A673 (cell line): ENCODE results near the gene ADPRH. TPM values are rescaled to one million over a fixed set of nuclear protein-coding genes. Genes with fewer than 3 reads are reported as not detected.

ENCODE experiments used
- BruUV-seq: library from RNA; stranded (reverse); fragments of 400-500 nt; replicated peaks from 2 replicates; lab custom pipeline; 2021; lab: Mats Ljungman, UMichigan
- CTCF ChIA-PET: fragments of 300-600 bp; sonication (Branson Sonifier 250); formaldehyde crosslinking; loops from one replicate; lab custom pipeline; 2022; ENCODE audit warnings: antibody characterized with exemption; lab: Charles Lee
- POLR2A ChIA-PET: fragments of 300-600 bp; sonication (Branson Sonifier 250); formaldehyde crosslinking; loops from one replicate; lab custom pipeline; 2022; ENCODE audit warnings: antibody characterized with exemption; ENCODE audit not compliant: low non-redundant PET; lab: Charles Lee
- DNase-seq: peaks from one replicate; pipeline ENCODE4 v3.0.0-alpha.2; 2015; ENCODE audit warnings: low spot score
- H3K27ac ChIP-seq: fragments of 200-600 bp; sonication (generic); 2 replicates; pipeline ENCODE4 v1.5.1; 2016; ENCODE audit warnings: mixed run types, low read depth, mild to moderate bottlenecking, mixed read lengths, antibody characterized with exemption, low read length; ENCODE audit not compliant: poor library complexity, severe bottlenecking
- H3K27me3 ChIP-seq: fragments of 200-600 bp; sonication (generic); replicated peaks from 2 replicates; pipeline ENCODE4 v1.6.1; 2017; ENCODE audit warnings: mixed run types, low read depth, mild to moderate bottlenecking, mixed read lengths, antibody characterized with exemption, low read length; ENCODE audit not compliant: insufficient read depth, poor library complexity
- H3K36me3 ChIP-seq: fragments of 200-600 bp; sonication (generic); 2 replicates; pipeline ENCODE4 v1.6.1; 2016; ENCODE audit warnings: mixed run types, mild to moderate bottlenecking, mixed read lengths, antibody characterized with exemption, low read length; ENCODE audit not compliant: insufficient read depth, poor library complexity, severe bottlenecking
- H3K4me1 ChIP-seq: fragments of 200-600 bp; sonication (generic); 2 replicates; pipeline ENCODE4 v1.6.1; 2017; ENCODE audit warnings: mixed run types, mild to moderate bottlenecking, mixed read lengths, antibody characterized with exemption, low read length; ENCODE audit not compliant: insufficient read depth, poor library complexity, severe bottlenecking
- H3K4me3 ChIP-seq: fragments of 200-600 bp; sonication (generic); 2 replicates; pipeline ENCODE4 v1.5.1; 2016; ENCODE audit warnings: low read depth, mixed run types, mild to moderate bottlenecking, mixed read lengths, low read length; ENCODE audit not compliant: poor library complexity, severe bottlenecking
- H3K9me3 ChIP-seq: fragments of 200-600 bp; sonication (generic); 2 replicates; pipeline ENCODE4 v1.6.1; 2016; ENCODE audit warnings: mixed run types, low read depth, mild to moderate bottlenecking, mixed read lengths, antibody characterized with exemption, low read length; ENCODE audit not compliant: poor library complexity, severe bottlenecking
- CTCF ChIP-seq: fragments of 300-800, 200-600 bp; sonication (generic); conservative IDR thresholded peaks from 2 replicates; pipeline ENCODE4 v1.5.1; 2017; ENCODE audit warnings: low read depth, mild to moderate bottlenecking, antibody characterized with exemption, low read length, moderate library complexity, mixed read lengths
- EZH2 ChIP-seq: fragments of 200-600 bp; sonication (generic); IDR thresholded peaks from 2 replicates; pipeline ENCODE4 v1.6.1; 2017; ENCODE audit warnings: borderline replicate concordance, low read depth, mild to moderate bottlenecking, mixed read lengths, antibody characterized with exemption, low read length; ENCODE audit not compliant: poor library complexity, severe bottlenecking
- intact Hi-C: fragments of 100-400 bp; cut with micrococcal nuclease; formaldehyde crosslinking; loops from one replicate; pipeline ENCODE4 v1.10.0; 2022; ENCODE audit not compliant: unreplicated experiment
- total RNA-seq: library from RNA; stranded (reverse); gene quantifications from 2 replicates; pipeline ENCODE4 v1.2.3, GENCODE V29; 2021

Gene ADPRH
- total RNA-seq, 1 experiment from 2014 or later: 0.37 TPM

GRCh38 chr3:119557192-119557876 is 22.0 kb upstream of the ADPRH start:
- POLR2A ChIA-PET: no interaction called here
- BruUV-seq: no TSS peak
- DNase-seq: no peak
- Histone ChIP-seq H3K27me3 (no peaks in the 10 kb centered on the region), H3K9me3 (no peaks in the 10 kb centered on the region), H3K4me3 (no peak overlapping the region), H3K4me1 (no peaks in the 10 kb centered on the region), H3K27ac (no peak overlapping the region), H3K36me3 (no peaks in the 10 kb centered on the region)
- CTCF ChIA-PET: no interaction called here
- intact Hi-C loops: no loop called here
- no peak for TF ChIP-seq CTCF
- TF ChIP-seq EZH2: no peak

- intact Hi-C loops: loop anchor here (2.0 kb wide), 1 partner anchor 283 kb away; no protein-coding TSS in a partner anchor
- Histone ChIP-seq H3K27me3 (no peaks in the 10 kb centered on the region), H3K36me3 (no peaks in the 10 kb centered on the region), H3K9me3 (no peaks in the 10 kb centered on the region), H3K4me1 (no peaks in the 10 kb centered on the region), H3K27ac (no peak overlapping the region), H3K4me3 (no peak overlapping the region)
- DNase-seq: no peak
- POLR2A ChIA-PET: no interaction called here
- TF ChIP-seq CTCF: no peak
- no peak for TF ChIP-seq EZH2
- CTCF ChIA-PET: no interaction called here
- no TSS peak for BruUV-seq
Measured at GRCh38 chr3:119557877-119558269, 21.4 kb upstream of the ADPRH start.

GRCh38 chr3:119558626-119559317 is 20.5 kb upstream of the ADPRH start:
- CTCF ChIA-PET: no interaction called here
- POLR2A ChIA-PET: no interaction called here
- TF ChIP-seq CTCF (no peak), EZH2 (no peak)
- Histone ChIP-seq H3K27ac (no peak overlapping the region), H3K36me3 (no peaks in the 10 kb centered on the region), H3K4me1 (no peaks in the 10 kb centered on the region), H3K4me3 (no peak overlapping the region), H3K9me3 (no peaks in the 10 kb centered on the region), H3K27me3 (no peaks in the 10 kb centered on the region)
- no peak for DNase-seq
- BruUV-seq: no TSS peak
- intact Hi-C loops: loop anchor here (2.0 kb wide), 1 partner anchor 284 kb away; no protein-coding TSS in a partner anchor
